ENCODE results near the gene P3H2.
A peak's percentile ranks its signal among the peaks of the same experiment; 100 is the strongest.
"Not testable (repeated sequence)": the region's sequence is repeated elsewhere in the genome, so short reads cannot be mapped to it uniquely, and the experiment has no call there.

The P3H2 gene

DNA sequence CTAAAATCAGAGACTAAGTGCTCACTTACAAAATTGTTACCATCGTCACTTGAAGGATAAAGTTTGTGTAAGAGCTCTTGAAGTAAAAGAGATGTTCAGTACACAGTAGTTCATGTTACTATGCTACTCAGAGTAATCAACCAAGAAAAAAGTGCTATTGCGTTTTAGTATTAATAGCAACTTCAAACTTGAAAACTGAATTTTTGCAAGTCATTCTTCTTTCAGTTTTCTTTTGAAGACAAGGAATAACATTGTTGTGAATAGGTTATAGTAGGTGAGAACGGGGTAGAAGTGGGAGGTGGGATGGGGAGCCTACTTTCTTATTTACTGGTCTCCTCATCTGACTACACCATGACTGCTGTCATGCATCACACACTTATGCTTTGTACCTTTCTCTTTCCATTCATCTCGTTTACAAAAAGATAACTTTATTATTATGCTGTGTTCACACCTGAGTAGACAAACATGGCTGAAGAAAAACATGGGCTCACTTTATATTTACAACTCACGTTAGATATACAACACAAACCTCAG is 39.3 kb upstream of the P3H2 start:
- Histone ChIP-seq H3K9ac (ENCODE audit: insufficient read length, low read depth) (no peak overlapping the region), H3K4me3 (ENCODE audit: insufficient read length, low read depth) (no peak overlapping the region), H3K4me1 (ENCODE audit: insufficient read depth, insufficient read length) (no peaks in the 10 kb centered on the region), H3K9me3 (ENCODE audit: insufficient read depth, low read length) (peaks cover 9% of the 10 kb centered on the region; the same call in 1 of the 2 replicates), H3K27me3 (ENCODE audit: insufficient read depth, insufficient read length) (no peaks in the 10 kb centered on the region), H3K36me3 (ENCODE audit: insufficient read depth, insufficient read length, low read length) (no peaks in the 10 kb centered on the region)
- no peak for TF ChIP-seq YY1 (IDR thresholded peaks at IDR 0.05; ENCODE audit: insufficient read depth, insufficient read length)
- TF ChIP-seq ZNF274 (IDR thresholded peaks at IDR 0.05; ENCODE audit: low read depth, low read length), result no peak
- TF ChIP-seq SUZ12 (IDR thresholded peaks at IDR 0.05; ENCODE audit: extremely low read depth, insufficient read depth, insufficient read length), result no peak
- no peak for DNase-seq (ENCODE audit: low read depth, low spot score)

DNA sequence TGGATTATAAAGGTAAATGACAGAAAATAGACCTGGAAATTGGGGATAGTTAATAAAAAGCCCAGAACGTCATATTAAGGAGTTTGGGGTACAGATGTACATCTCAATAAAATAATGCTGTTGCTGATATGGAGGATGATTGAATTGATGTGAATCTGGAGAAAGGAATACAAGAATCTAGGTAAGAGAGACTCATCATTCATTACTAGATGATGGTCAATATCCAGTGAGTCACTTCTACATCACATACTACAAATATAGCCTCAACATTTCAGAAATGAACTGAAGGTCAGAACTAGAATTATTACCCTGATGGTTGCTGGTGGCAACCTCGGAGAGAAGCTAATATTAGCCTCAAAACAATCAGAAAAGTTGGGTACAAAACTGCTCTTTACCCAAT is 37.6 kb upstream of the P3H2 start:
- no peak for DNase-seq (ENCODE audit: low read depth, low spot score)
- H3K4me3 ChIP-seq (ENCODE audit: insufficient read length, low read depth), result no peak overlapping the region
- H3K4me1 ChIP-seq (ENCODE audit: insufficient read depth, insufficient read length), result no peaks in the 10 kb centered on the region
- no peaks in the 10 kb centered on the region for H3K27me3 ChIP-seq (ENCODE audit: insufficient read depth, insufficient read length)
- H3K36me3 ChIP-seq (ENCODE audit: insufficient read depth, insufficient read length, low read length), result no peaks in the 10 kb centered on the region
- peaks cover 9% of the 10 kb centered on the region; the same call in 1 of the 2 replicates for H3K9me3 ChIP-seq (ENCODE audit: insufficient read depth, low read length)
- no peak overlapping the region for H3K9ac ChIP-seq (ENCODE audit: insufficient read length, low read depth)
- no peak for TF ChIP-seq SUZ12 (IDR thresholded peaks at IDR 0.05; ENCODE audit: extremely low read depth, insufficient read depth, insufficient read length)
- no peak for TF ChIP-seq YY1 (IDR thresholded peaks at IDR 0.05; ENCODE audit: insufficient read depth, insufficient read length)
- TF ChIP-seq ZNF274 (IDR thresholded peaks at IDR 0.05; ENCODE audit: low read depth, low read length), result no peak

DNA sequence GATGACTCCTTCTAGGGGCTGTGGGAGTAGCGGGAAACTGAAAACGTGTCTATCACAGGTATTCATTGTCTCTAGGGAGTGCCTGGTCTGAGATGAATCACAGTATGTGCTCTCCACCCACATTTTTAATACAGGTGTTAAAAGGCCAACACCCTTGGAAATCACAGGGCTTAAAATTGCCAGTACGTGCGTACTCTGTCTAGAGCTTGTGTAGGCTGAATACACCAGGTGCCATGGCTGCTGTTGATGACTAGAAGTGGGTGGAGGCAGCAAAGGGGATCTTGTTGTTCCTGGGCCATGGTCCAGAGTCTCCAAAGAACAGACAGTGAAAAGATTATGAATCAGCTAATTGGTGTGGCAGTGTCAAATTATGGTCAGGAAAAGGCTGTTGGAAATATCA is 35.1 kb upstream of the P3H2 start:
- no peak overlapping the region for H3K9ac ChIP-seq (ENCODE audit: insufficient read length, low read depth)
- no peaks in the 10 kb centered on the region for H3K9me3 ChIP-seq (ENCODE audit: insufficient read depth, low read length)
- H3K36me3 ChIP-seq (ENCODE audit: insufficient read depth, insufficient read length, low read length), result no peaks in the 10 kb centered on the region
- no peak for DNase-seq (ENCODE audit: low read depth, low spot score)
- H3K4me1 ChIP-seq (ENCODE audit: insufficient read depth, insufficient read length), result no peaks in the 10 kb centered on the region
- H3K4me3 ChIP-seq (ENCODE audit: insufficient read length, low read depth), result no peak overlapping the region
- TF ChIP-seq YY1 (IDR thresholded peaks at IDR 0.05; ENCODE audit: insufficient read depth, insufficient read length) (no peak), ZNF274 (IDR thresholded peaks at IDR 0.05; ENCODE audit: low read depth, low read length) (no peak), SUZ12 (IDR thresholded peaks at IDR 0.05; ENCODE audit: extremely low read depth, insufficient read depth, insufficient read length) (no peak)
- no peaks in the 10 kb centered on the region for H3K27me3 ChIP-seq (ENCODE audit: insufficient read depth, insufficient read length)

DNA sequence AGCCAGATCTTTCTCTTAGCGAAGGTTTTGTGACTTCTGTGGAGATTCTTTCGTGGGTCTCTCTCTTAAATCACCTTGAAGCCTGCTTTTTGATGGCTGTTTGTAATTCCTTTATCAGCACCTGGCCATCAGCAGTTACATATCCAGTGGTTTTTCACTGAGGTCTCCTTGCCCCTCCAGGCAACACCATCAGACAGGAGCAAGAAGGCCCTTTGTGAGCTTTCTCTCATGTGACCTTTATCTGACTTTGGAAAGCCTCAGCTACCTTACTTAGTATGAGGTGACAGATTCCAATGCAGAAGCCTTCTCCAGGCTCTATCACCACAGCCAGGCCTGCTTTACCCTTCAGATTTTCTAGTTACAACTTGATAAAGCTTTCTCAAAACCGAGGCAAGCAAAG is 30.0 kb upstream of the P3H2 start:
- Histone ChIP-seq H3K4me3 (ENCODE audit: insufficient read length, low read depth) (no peak overlapping the region), H3K36me3 (ENCODE audit: insufficient read depth, insufficient read length, low read length) (no peaks in the 10 kb centered on the region), H3K9ac (ENCODE audit: insufficient read length, low read depth) (no peak overlapping the region), H3K27me3 (ENCODE audit: insufficient read depth, insufficient read length) (no peaks in the 10 kb centered on the region), H3K4me1 (ENCODE audit: insufficient read depth, insufficient read length) (no peaks in the 10 kb centered on the region), H3K9me3 (ENCODE audit: insufficient read depth, low read length) (no peaks in the 10 kb centered on the region)
- TF ChIP-seq ZNF274 (IDR thresholded peaks at IDR 0.05; ENCODE audit: low read depth, low read length) (no peak), SUZ12 (IDR thresholded peaks at IDR 0.05; ENCODE audit: extremely low read depth, insufficient read depth, insufficient read length) (no peak), YY1 (IDR thresholded peaks at IDR 0.05; ENCODE audit: insufficient read depth, insufficient read length) (no peak)
- no peak for DNase-seq (ENCODE audit: low read depth, low spot score)

DNA sequence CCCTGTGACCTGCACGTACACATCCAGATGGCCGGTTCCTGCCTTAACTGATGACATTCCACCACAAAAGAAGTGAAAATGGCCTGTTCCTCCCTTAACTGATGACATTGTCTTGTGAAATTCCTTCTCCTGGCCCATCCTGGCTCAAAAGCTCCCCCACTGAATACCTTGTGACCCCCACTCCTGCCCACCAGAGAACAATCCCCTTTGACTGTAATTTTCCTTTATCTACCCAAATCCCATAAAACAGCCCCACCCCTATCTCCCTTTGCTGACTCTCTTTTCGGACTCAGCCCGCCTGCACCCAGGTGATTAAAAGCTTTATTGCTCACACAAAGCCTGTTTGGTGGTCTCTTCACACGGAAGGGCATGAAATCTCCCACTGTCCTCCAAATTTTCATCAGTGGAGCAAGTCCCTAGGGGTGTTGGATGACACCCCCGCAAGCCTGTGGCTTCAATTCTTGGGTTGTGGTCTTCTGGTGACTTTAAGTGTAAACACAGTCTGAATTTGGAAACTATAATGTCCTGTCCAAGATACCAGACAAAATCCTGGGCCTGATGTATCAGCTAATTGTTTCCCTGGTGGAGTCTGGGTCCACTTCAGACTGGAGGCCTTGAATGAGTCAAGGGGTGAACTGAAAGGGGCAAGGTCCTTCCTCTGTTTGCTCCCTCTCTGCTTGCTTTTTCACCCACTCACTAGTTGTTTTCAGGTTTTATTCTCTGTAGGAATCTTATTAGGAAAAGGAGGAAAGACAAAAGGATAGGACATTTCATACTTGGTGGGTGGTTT is 29.3 kb upstream of the P3H2 start:
- DNase-seq (ENCODE audit: low read depth, low spot score); H3K9me3 ChIP-seq (ENCODE audit: insufficient read depth, low read length); H3K36me3 ChIP-seq (ENCODE audit: insufficient read depth, insufficient read length, low read length); H3K27me3 ChIP-seq (ENCODE audit: insufficient read depth, insufficient read length); H3K4me1 ChIP-seq (ENCODE audit: insufficient read depth, insufficient read length); H3K9ac ChIP-seq (ENCODE audit: insufficient read length, low read depth): not testable (repeated sequence)
- peak overlapping the region; percentile 3 for H3K4me3 ChIP-seq (ENCODE audit: insufficient read length, low read depth)

GRCh38 chr3:190144793-190145192 is 24.1 kb upstream of the P3H2 start:
- DNase-seq (ENCODE audit: low read depth, low spot score); H3K9me3 ChIP-seq (ENCODE audit: insufficient read depth, low read length); H3K4me1 ChIP-seq (ENCODE audit: insufficient read depth, insufficient read length); H3K27me3 ChIP-seq (ENCODE audit: insufficient read depth, insufficient read length); H3K36me3 ChIP-seq (ENCODE audit: insufficient read depth, insufficient read length, low read length); H3K9ac ChIP-seq (ENCODE audit: insufficient read length, low read depth): not testable (repeated sequence)
- H3K4me3 ChIP-seq (ENCODE audit: insufficient read length, low read depth), result peak overlapping the region; percentile 12

DNA sequence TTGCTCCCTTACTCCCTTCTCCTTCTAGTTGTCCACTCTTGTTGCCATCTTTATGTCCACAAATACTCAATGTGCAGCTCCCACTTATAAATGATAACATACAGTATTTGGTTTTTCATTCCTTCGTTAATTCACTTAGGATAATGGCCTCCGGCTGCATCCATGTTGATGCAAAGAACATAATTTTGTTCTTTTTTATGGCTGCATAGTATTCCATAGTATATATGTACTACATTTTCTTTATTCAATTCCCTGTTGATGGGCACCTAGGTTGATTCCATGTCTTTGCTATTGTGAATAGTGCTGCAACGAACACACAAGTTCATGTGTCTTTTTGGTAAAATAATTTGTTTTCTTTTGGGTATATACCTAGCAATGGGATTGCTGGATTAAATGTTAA is 21.3 kb upstream of the P3H2 start:
- H3K4me3 ChIP-seq (ENCODE audit: insufficient read length, low read depth), result no peak overlapping the region
- no peaks in the 10 kb centered on the region for H3K27me3 ChIP-seq (ENCODE audit: insufficient read depth, insufficient read length)
- no peak for TF ChIP-seq SUZ12 (IDR thresholded peaks at IDR 0.05; ENCODE audit: extremely low read depth, insufficient read depth, insufficient read length)
- no peak for TF ChIP-seq YY1 (IDR thresholded peaks at IDR 0.05; ENCODE audit: insufficient read depth, insufficient read length)
- TF ChIP-seq ZNF274 (IDR thresholded peaks at IDR 0.05; ENCODE audit: low read depth, low read length), result no peak
- H3K9ac ChIP-seq (ENCODE audit: insufficient read length, low read depth), result no peak overlapping the region
- no peak for DNase-seq (ENCODE audit: low read depth, low spot score)
- H3K4me1 ChIP-seq (ENCODE audit: insufficient read depth, insufficient read length), result no peaks in the 10 kb centered on the region
- H3K36me3 ChIP-seq (ENCODE audit: insufficient read depth, insufficient read length, low read length), result no peaks in the 10 kb centered on the region
- H3K9me3 ChIP-seq (ENCODE audit: insufficient read depth, low read length), result peaks cover 4% of the 10 kb centered on the region; the same call in 1 of the 2 replicates
